Myocyte (in vitro differentiated cells): ENCODE measurements around the gene FAM78B. TPM values are rescaled to one million over a fixed set of nuclear protein-coding genes. Genes with fewer than 3 reads are reported as not detected.

ENCODE experiments used
- DNase-seq: peaks from one replicate; pipeline ENCODE4 v3.0.0-alpha.2; 2012; ENCODE audit warnings: low read depth
- total RNA-seq: library from RNA; depleted of rRNA; stranded (reverse); fragments of >200 nt; gene quantifications from 2 replicates; pipeline ENCODE4 v1.2.3, GENCODE V29; 2014

FAM78B gene
- total RNA-seq, 1 donor from 2014 or later: not detected

DNA sequence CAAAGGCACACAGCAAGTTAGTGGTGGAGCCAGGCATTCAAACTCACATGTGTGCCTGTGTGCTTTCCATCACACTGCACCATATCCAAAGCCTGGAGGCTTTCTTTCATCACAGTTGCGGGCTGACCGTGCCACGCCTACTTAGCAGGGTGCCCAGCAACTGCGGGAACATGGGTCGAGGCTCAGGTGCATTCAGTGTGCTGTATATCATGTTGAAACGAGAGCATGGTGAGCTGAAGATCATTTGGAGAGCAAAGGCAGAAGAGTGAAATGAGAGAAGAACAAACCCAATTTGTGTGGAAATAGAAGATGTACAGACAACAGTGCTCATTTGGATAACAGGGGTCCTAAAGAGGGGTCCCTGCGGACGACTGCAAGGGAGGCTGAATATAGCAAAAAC lies 46.5 kb downstream of the FAM78B start:
- no peak for DNase-seq

GRCh38 chr1:166119471-166119965 lies 47.3 kb downstream of the FAM78B start:
- no peak for DNase-seq

DNA sequence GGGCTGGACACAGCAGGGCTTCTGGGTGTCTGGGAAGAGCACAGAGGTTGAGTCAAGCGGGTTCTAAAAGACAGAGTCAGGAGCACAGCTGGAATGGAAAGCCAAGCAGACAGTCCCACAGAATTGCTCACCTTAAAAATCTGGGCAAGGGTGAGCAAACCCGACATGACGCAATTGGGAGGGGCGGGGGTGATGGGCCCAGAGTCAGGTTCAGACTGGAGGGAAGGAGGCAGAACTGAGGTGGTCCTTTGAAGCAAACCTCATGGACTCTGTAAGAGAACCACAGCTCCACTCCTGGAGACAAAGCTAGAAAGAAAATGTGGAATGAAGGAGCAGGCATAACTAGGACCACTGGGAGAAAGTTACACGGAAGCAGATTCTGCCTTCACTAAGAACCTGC lies 49.0 kb downstream of the FAM78B start:
- DNase-seq: no peak

DNA sequence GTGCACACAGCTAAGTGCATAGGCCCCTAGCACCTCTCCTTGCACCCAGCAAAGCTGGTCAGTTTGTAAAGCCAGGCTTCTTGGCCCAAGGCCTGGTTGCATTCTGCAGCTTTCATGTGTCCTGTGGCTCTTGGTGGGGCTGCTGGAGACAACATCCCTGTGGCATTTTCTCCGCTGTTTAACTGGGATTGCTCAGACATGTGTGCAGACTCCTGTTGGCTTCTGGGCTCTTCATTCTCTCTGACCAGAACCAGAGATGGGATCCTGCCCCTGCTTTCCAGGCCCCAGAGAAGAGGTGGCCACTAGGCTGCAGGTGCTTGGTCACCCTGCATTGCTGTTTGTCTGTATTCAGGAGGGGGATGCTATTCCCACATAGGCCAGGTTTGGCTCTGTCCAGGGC lies 50.8 kb downstream of the FAM78B start:
- DNase-seq: no peak

GRCh38 chr1:166114419-166114818 lies 52.4 kb downstream of the FAM78B start:
- DNase-seq: no peak

DNA sequence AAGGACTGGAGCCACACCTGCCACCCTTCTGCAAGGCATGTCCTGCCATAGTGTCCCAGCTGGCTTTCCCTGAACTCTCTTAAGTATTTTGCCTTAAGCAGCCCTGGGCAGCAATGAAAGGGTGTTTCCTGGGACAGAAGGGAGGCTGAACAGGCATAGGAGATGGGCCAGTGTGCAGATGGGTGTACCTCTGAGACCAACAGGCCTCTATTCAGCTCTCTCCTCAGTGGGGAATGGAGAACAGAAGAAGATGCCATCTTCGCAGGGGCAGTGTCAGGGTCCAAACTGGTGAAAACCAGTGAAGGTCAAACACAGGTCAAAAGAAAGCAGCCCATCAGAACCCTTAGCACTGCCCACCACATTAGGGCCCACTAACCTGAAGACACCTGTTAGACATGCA lies 53.2 kb downstream of the FAM78B start:
- no peak for DNase-seq

- no peak for DNase-seq
Measured at GRCh38 chr1:166113031-166113430, 53.8 kb downstream of the FAM78B start.

DNA sequence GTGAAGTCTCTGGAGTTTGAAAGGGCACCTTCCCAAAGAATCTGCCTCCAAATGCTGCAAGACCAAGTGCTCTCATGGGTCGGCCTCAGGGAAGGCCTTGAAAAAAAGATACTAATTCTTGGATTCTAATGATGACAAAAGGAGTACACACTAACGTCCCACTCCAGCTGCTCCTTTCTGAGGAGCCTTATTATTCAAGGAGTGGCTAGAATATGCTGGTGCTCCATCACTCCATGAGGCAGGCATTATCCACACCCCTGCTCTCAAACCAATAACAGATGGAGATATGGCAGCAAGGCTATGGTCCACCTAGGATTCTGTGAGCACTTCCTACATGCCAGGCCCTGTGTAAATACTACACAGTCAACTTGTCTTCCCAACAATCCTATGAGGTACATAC lies 54.4 kb downstream of the FAM78B start:
- DNase-seq: no peak

- DNase-seq: no peak
Measured at GRCh38 chr1:166111430-166111829, 55.4 kb downstream of the FAM78B start.

GRCh38 chr1:166090244-166090643 lies 76.6 kb downstream of the FAM78B start:
- DNase-seq: no peak

DNA sequence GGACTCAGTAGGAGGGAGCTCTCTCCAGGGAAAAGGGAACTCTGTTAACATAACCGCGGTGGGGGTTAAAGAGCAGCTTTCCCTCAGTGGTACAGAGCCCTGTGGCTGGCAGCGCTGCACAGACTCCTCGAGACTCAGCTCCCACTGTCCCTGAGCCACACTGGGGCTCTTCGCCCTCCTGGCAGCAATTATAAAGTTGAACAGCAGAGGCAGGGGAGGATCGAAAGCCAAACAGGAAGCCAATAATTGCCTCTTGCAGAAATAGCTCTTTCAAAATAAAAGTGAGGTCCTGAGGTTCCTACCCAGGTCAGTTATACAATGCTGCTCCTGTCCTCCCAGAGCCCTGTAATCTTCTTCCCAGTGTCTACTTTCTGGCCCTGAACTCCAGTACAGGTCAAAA lies 77.0 kb downstream of the FAM78B start:
- no peak for DNase-seq

GRCh38 chr1:166088572-166088955 lies 78.2 kb downstream of the FAM78B start:
- no peak for DNase-seq

DNA sequence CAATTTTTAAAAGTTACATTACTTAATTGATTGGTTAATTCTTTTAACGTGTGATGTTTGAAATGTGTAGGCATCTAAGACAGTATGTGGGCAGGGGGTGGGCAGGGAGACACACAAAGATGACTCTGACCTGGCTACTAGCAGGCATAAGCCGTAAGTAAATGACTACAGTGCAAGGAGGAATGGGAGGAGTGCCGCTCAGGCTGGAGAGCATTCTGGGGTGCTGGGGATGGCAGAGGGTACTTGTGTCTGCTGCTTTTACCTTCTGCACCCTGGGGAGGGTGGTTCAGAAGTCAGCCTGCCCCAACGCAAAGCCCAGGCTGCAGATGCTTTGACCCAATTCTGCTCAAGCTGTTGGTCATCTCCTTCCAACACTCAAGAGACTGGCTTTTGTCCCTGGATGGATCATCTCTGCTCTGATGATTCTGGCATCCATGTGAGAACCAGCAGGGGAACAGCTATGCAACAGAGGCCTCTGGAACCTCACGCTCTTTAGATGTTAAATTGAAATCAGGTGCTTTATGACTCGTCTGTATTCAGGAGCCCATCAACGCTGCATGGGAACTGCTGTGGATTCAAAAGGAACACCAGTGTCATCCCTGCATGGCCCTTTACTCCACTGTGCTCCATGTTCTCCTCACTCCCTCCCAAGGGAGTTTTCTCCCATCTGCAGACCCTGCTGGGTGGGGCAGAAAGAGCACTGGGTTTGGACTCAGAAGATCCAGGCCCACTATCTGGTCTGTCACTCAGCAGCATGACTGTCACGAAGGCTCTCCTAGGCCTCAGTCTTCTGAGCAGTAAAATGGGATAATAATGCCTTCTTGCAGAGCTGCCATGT lies 78.8 kb downstream of the FAM78B start:
- DNase-seq: no peak

- no peak for DNase-seq
Measured at GRCh38 chr1:166086113-166086883, 80.5 kb downstream of the FAM78B start.

- no peak for DNase-seq
Measured at GRCh38 chr1:166084613-166085012, 82.2 kb downstream of the FAM78B start.

DNA sequence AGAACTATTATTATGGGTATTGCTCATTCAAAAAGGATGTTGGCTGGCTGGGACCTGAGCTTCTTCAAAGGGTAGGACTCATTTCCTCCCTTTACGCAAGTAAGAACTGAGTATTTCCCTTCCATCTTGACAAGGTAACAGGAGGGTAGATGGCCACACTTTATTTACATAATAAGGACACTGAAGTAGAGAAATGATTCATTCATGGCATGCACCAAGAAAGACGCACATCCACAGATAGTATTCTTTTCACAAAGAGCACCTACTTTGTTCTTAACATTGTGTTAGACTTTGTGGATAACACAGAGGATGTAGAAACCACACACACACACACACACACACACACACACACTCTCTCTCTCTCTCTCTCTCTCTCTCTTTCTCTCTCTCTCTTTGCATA lies 82.9 kb downstream of the FAM78B start:
- DNase-seq: no peak

- no peak for DNase-seq
Measured at GRCh38 chr1:166082601-166083000, 84.2 kb downstream of the FAM78B start.

DNA sequence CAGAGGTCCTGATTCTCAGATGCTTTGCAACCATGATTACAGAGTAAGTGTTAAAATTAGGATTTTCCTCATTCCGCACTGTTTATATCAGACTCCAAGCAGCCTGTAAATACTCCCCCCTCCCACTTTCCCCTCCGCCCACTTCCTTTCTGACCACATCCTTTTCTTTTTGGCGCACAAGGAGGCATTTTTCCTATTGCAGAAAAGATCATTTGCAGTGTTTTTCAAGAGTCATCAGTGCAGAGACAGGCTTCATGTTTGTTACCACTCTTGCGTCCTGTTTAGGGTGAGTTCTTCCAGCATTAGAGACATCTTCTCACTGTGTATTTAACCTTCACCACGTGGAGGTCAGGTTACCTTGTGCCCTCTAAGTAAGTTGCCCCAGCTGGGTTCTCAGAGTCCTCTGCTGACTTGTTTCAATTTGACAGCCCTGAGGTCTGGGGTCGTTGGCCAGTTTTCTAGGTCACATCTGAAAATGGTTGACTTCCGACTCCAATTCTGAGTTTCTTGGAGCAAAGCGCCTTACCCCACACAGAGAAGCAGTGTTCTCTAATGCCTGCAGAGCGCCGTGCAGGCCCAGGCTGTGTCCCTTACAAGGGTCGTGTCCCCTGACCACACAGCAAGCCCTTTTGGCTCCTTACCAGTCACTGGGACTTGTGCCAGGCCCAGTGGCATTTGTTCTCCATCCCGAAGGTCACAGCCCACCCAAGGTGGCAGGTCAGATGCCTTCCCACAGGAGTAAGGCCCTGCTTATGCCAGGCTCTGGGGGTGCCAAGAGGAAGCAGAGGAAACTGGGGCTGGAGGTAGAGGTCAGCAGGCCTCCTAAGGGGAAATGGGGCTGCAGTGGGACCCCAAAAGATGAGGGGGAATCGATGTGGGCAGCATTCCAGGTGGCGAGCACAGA lies 85.6 kb downstream of the FAM78B start:
- DNase-seq: no peak

DNA sequence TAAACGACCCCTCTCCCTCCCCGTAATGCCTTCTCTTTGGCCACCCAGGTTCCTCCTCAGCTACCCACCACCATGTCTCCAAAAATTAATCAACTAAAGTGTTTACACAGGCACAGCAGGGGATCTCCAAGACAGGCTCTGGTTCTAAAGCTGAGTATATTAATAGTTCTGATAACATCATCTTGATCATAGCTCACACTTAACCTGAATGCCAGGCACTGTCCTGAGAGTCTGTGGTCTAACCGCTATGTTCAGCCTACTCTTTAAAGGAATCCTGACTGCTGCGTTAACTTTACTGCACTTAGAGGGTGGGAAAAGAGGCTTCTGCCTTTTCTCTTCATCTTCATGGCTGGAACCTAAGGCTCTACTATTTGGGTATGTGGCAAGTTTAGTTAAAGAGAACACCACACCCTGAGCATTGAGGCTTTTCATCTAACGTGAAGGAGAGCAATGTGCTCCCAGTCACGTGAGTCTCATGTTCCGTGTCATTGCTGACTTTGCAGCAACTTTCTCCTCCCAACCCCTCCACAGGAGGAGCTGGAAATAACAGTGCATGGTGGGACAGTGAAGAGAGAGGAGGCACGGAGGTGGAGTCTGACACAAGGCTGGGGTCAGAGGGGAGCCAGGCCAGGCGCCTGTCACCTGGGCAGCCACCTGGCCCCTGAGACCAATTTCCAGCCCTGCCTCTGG lies 86.4 kb downstream of the FAM78B start:
- DNase-seq: no peak

DNA sequence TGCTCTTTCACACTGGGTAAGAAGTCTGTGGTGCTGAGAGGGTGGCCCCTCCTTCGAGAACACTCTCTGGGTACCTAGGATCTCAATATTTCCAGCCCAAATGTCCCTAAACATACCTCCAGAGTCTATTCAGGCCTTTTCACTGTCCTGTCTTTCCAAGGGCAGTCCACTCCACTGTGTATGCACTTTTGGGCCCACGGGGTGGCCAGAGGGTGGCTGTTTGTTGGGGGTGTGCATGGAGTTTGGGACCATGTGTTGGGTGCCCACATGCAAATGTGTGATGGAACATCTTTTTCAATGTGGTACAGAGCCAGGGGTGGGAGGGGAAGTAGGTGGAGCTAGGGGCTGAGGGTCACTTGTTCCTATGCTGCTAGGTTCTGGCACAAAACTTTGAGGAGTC lies 87.5 kb downstream of the FAM78B start:
- no peak for DNase-seq

DNA sequence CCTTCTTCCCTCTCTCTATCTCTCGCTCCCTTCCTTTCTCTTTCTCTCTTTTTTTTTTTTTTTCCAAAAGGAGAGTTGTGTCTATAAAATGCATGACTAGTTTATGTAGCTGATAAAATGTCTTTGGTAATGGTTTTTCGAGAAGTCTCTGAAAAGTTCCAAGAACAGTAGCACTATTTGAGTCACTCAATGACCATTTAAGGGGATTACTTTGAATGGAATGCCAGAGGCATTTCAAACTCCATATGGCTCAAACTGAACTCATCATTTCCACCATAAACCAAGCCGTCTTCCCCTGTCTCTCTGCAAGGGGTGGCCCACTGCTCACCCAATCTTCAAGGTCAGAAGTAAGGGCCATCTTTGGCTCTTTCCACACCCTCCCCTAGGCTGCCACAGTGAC lies 93.3 kb downstream of the FAM78B start:
- no peak for DNase-seq
